Colon (tissue), 2 donors: Measurements from ENCODE around the gene SLC1A3.
"Not testable (repeated sequence)": the region's sequence is repeated elsewhere in the genome, so short reads cannot be mapped to it uniquely, and the experiment has no call there.

Experiments used
- FAIRE-seq: peaks from 2 replicates; lab custom pipeline; 2012; peaks lifted over from hg19 to GRCh38; lab: Jason Lieb, UNC
- donor health status: control.
- donor health status: control.

The SLC1A3 gene

GRCh38 chr5:36630201-36631145 lies 24.1 kb downstream of the SLC1A3 start:
- FAIRE-seq, result no peak

DNA sequence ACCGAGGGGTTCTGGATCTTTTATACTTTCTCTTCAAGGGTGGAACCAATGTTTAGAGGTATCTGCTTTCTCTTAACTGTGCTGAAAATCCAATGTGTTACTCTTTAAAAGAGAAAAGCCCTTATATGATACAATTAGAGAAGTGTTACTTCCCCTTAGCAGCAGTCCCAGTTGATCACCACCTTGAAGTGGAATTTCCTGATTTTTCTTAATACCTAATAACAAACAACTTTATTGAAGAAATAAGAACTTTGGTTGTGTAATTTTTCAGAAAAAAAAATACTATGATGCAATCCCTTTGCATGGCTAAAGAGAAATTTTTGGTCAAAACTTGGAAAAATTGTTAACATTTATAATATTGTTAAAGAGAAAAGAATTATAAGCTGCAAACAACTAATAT lies 24.7 kb downstream of the SLC1A3 start:
- FAIRE-seq, result no peak

GRCh38 chr5:36631620-36632362 lies 25.4 kb downstream of the SLC1A3 start:
- no peak for FAIRE-seq

DNA sequence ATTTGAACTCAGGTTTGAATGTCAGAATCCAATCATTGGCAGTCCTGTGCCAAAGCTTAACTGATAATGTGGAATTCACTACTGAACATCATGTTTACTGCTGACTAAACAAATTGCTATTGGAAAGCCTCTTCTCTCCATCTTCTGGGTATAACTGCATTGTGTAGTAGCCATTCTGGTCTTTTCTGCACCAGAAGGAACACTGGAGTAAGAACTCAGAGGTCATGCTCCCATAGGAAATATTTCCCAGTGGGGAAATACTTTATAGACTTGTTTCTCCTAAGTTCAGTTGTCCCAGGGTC lies 25.9 kb downstream of the SLC1A3 start:
- FAIRE-seq, result no peak

- FAIRE-seq, result no peak
Observed at GRCh38 chr5:36635721-36636390, 29.4 kb downstream of the SLC1A3 start.

- no peak for FAIRE-seq
Observed at GRCh38 chr5:36637101-36637500, 30.7 kb downstream of the SLC1A3 start.

DNA sequence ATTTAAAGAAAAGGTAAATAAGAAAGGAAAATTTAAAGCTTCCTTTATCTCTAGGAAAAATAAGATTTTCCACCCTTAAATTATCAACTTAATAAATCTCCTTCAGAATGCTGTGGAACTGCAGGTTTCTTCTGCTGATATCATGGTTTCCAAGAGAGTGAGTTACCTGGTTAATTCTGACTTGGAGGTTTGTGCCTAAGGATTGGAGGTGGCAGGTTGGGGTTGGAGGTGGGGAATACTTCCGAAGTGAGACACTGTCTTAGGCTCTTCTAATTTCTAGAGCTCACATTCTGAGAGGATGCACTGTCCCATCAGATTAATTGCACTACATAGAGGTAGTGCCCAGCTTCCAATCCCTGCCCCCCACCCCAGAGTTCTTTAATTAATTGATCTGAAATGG lies 31.1 kb downstream of the SLC1A3 start:
- no peak for FAIRE-seq

DNA sequence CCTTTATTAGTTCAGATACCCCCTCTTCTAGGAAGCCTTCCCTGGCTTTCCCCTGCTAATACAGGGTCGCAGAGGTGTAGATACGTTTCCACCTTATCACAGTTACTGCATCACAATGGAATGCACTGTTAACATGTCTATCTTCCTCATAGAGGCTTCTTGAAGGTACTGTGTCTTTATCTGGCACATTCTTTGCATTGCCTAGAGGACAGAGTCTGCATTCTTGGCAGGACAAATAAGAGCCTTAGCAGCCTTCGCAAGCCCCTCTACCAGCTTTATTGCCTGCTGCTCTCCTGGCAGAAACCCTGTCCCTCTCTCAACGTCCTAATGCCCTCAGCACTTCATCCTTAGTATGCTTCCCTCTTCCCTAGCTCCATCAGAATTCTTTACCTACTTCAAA lies 31.6 kb downstream of the SLC1A3 start:
- FAIRE-seq, result no peak

DNA sequence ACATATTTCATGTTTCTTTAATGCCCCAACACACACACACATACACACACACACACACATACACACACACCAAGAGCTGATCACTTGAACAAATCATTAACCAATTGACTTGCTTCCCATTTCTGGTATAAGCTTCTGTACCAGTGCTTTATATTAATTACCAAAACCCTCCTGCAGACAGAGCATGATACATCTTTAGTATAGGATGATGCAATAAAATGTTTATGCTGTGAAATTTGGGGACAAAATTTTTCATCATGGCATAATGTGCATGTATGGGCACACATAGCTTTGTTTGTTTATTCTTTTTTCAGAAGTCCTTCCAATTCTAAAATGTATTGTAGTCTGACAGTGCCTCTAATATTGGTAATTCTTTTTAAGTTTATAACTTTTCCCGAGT lies 34.5 kb downstream of the SLC1A3 start:
- no peak for FAIRE-seq

DNA sequence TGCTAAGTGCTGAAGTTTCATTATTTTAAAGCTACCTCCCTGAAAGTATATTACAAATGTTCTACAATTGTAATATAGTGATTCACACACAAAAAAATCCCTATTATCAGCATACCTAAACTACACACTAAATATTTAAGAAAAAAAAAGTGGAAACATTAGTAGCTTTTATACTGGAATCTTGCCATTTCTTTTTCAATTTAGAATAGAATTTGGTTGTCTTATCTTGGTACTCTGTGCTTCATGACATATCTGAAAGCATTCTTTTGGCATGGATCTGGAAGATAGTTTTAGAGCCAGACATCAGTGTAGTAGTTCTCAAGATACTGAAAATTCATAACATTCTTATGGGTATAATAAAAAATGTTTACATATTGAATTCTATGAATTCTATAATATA lies 35.0 kb downstream of the SLC1A3 start:
- FAIRE-seq, result no peak

GRCh38 chr5:36642089-36642488 lies 35.7 kb downstream of the SLC1A3 start:
- FAIRE-seq, result no peak

- FAIRE-seq, result no peak
Observed at GRCh38 chr5:36643162-36643561, 36.8 kb downstream of the SLC1A3 start.

GRCh38 chr5:36643841-36644240 lies 37.4 kb downstream of the SLC1A3 start:
- FAIRE-seq, result not testable (repeated sequence)

DNA sequence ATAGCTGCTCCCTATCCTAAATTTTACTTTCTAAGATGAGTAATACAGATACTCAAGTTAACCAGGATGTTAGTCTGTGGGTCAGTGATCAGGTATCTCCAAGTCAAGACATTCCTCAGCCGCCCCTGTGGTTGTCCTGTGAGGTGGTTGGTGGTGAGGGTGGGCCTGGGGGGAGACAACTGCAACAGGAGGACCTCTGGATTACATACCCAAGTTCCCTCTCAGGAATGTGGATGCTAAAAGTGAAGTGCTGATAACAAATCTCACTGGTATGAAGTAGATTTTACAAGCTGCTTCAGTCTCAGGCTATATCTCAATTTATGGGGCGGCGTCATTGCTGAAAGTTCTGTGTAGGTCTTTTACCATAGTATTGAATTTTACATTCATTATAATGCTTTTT lies 38.3 kb downstream of the SLC1A3 start:
- FAIRE-seq, result no peak

GRCh38 chr5:36646100-36646499 lies 39.7 kb downstream of the SLC1A3 start:
- FAIRE-seq, result no peak

GRCh38 chr5:36646507-36647023 lies 40.2 kb downstream of the SLC1A3 start:
- FAIRE-seq, result no peak

GRCh38 chr5:36647046-36647445 lies 40.6 kb downstream of the SLC1A3 start:
- FAIRE-seq, result no peak

GRCh38 chr5:36648426-36648825 lies 42.0 kb downstream of the SLC1A3 start:
- FAIRE-seq, result no peak

DNA sequence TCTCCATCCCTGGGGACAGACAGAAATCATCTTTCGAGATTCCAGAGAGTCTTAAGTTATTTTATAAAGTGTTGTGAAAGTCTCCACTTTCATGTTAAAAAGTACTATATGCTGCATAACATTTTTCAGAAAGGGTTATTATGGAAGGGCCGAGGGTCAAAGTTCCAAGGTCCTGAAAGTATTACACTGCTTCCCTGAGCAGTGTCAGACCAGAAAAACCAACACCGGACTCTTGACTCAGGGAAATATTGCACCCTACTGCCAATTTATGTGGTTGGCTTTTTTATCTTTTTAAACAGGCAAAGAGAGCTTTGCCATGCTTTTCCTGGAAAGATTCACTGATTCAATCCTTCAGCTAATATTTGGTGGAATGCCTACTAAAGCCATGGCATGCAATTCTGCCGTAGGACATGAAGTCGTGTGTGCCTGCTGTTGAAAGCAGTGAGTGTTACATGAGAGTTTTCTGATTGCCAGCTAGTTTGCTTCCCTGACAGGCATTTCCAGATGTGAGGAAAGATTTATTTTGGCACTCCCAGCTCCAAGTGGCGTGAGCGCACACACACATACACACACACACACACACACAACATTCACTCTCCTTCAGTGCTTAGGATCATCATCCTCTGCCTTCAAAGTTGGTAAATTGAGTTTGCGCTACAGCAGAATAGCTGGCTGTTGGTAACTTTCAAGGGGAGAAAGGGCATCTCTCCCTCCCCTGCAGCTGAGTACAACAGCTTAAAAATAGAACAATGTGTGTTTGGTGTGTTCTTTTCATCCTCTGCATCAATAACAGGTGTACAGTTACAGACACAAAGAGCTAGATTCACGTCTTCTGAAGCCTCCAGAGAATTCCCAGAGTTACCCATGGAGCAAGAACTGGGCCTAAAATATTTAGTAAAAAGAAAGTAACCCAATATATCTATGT lies 45.6 kb downstream of the SLC1A3 start:
- FAIRE-seq, result no peak

- no peak for FAIRE-seq
Observed at GRCh38 chr5:36653044-36653705, 46.8 kb downstream of the SLC1A3 start.

DNA sequence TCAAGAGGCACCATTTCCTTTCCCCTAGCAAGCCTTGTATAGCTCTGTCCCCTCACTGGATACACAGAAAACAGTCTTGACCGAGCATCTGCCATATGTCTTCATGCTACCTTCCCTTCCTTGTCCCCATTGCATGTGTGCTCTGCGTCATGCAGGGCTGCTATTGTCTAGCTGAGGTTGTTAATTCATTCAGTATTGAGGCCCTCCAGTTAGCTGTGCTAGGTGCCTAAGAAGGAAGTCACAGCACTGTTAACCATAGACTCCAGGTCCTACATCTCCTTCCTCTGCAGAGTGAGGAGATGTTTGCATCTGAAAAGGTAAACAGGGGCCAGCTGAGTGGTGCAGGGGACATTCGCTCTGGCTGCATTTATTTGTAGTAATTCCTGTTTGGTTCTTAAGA lies 48.2 kb downstream of the SLC1A3 start:
- no peak for FAIRE-seq
